HepG2 (cell line): ENCODE data around the gene STX1B. TPM values are rescaled to one million over a fixed set of nuclear protein-coding genes. Genes with fewer than 3 reads are reported as not detected.

Experiments
- AHR ChIP-seq: IDR thresholded peaks from 2 replicates; pipeline ENCODE4 v1.6.1; 2018; ENCODE audit warnings: missing genetic modification reagents, missing compliant biosample characterization
- ELF3 ChIP-seq: IDR thresholded peaks from 2 replicates; pipeline ENCODE4 v1.6.1; 2016; ENCODE audit warnings: missing genetic modification reagents, missing compliant biosample characterization
- GLI4 ChIP-seq: sonication (generic); formaldehyde crosslinking; IDR thresholded peaks from 2 replicates; pipeline ENCODE4 v1.5.1; 2020; ENCODE audit warnings: missing genetic modification reagents, mild to moderate bottlenecking, moderate library complexity, borderline replicate concordance
- GPN1 ChIP-seq: sonication (generic); formaldehyde crosslinking; IDR thresholded peaks from 2 replicates; pipeline ENCODE4 v1.5.1; 2020; ENCODE audit warnings: missing genetic modification reagents, borderline replicate concordance
- HES4 ChIP-seq: sonication (generic); formaldehyde crosslinking; IDR thresholded peaks from 2 replicates; pipeline ENCODE4 v1.9.0; 2021; ENCODE audit warnings: mild to moderate bottlenecking, missing genetic modification reagents, borderline replicate concordance
- HMGA1 ChIP-seq: sonication (generic); formaldehyde crosslinking; conservative IDR thresholded peaks from 2 replicates; pipeline ENCODE4 v1.4.0; 2020; ENCODE audit warnings: missing genetic modification reagents
- RBM39 ChIP-seq: fragments of 200-400 bp; formaldehyde crosslinking; IDR thresholded peaks from one replicate; pipeline ENCODE4 v1.6.1; 2018; ENCODE audit warnings: antibody characterized with exemption, mild to moderate bottlenecking, low read depth, low read length; ENCODE audit not compliant: poor library complexity, severe bottlenecking
- RFX1 ChIP-seq: fragments of 450-650 bp; IDR thresholded peaks from 2 replicates; pipeline ENCODE4 v1.6.1; 2017
- RXRB ChIP-seq: IDR thresholded peaks from 2 replicates; pipeline ENCODE4 v1.6.1; 2016; ENCODE audit warnings: borderline replicate concordance, missing genetic modification reagents, missing compliant biosample characterization
- SIN3B ChIP-seq: fragments of 150-350 bp; IDR thresholded peaks from 2 replicates; pipeline ENCODE4 v1.6.1; 2014; ENCODE audit warnings: low read length
- SNAPC2 ChIP-seq: sonication (generic); formaldehyde crosslinking; IDR thresholded peaks from 2 replicates; pipeline ENCODE4 v1.8.1; 2022; ENCODE audit warnings: mild to moderate bottlenecking, missing genetic modification reagents
- SP5 ChIP-seq: IDR thresholded peaks from 2 replicates; pipeline ENCODE4 v1.6.1; 2016; ENCODE audit warnings: low read depth, borderline replicate concordance
- SSRP1 ChIP-seq: IDR thresholded peaks from 2 replicates; pipeline ENCODE4 v1.6.1; 2016; ENCODE audit warnings: control low read depth
- TCF12 ChIP-seq, 2 experiments: fragments of 450-650 bp in 1 of 2; sonication (generic) in 1 of 2; formaldehyde crosslinking in 1 of 2; IDR thresholded peaks; 2 replicates each; pipeline versions ENCODE4 v1.6.1 to v1.8.0; 2017 to 2022; ENCODE audit warnings: antibody characterized with exemption in 1 of 2, mild to moderate bottlenecking in 1 of 2, missing genetic modification reagents in 1 of 2, moderate library complexity in 1 of 2
- ZC3H13 ChIP-seq: sonication (generic); formaldehyde crosslinking; IDR thresholded peaks from 2 replicates; pipeline ENCODE4 v1.8.1; 2023; ENCODE audit warnings: mild to moderate bottlenecking, missing genetic modification reagents, moderate library complexity
- ZFP82 ChIP-seq: sonication (generic); formaldehyde crosslinking; IDR thresholded peaks from 2 replicates; pipeline ENCODE4 v1.5.1; 2020; ENCODE audit warnings: mild to moderate bottlenecking, missing genetic modification reagents, borderline replicate concordance
- ZNF160 ChIP-seq: sonication (generic); formaldehyde crosslinking; IDR thresholded peaks from 2 replicates; pipeline ENCODE4 v1.8.0; 2022; ENCODE audit warnings: mild to moderate bottlenecking, inconsistent platforms, missing genetic modification reagents
- ZNF224 ChIP-seq: sonication (generic); formaldehyde crosslinking; IDR thresholded peaks from 2 replicates; pipeline ENCODE4 v1.5.0; 2020; ENCODE audit warnings: mild to moderate bottlenecking, missing genetic modification reagents
- ZNF225 ChIP-seq: sonication (generic); formaldehyde crosslinking; IDR thresholded peaks from 2 replicates; pipeline ENCODE4 v1.4.0; 2020; ENCODE audit warnings: mild to moderate bottlenecking, missing genetic modification reagents
- ZNF251 ChIP-seq: sonication (generic); formaldehyde crosslinking; IDR thresholded peaks from 2 replicates; pipeline ENCODE4 v1.9.0; 2021; ENCODE audit warnings: mild to moderate bottlenecking, missing genetic modification reagents
- ZNF260 ChIP-seq: sonication (generic); formaldehyde crosslinking; IDR thresholded peaks from 2 replicates; pipeline ENCODE4 v1.4.0; 2020; ENCODE audit warnings: missing genetic modification reagents, low read depth, mild to moderate bottlenecking, borderline replicate concordance
- ZNF296 ChIP-seq: sonication (generic); formaldehyde crosslinking; conservative IDR thresholded peaks from 2 replicates; pipeline ENCODE4 v1.5.0; 2020; ENCODE audit warnings: mild to moderate bottlenecking, missing genetic modification reagents
- ZNF432 ChIP-seq: sonication (generic); formaldehyde crosslinking; IDR thresholded peaks from 2 replicates; pipeline ENCODE4 v1.5.0; 2020; ENCODE audit warnings: missing genetic modification reagents, mild to moderate bottlenecking, borderline replicate concordance
- ZNF572 ChIP-seq: sonication (generic); formaldehyde crosslinking; IDR thresholded peaks from 2 replicates; pipeline ENCODE4 v1.5.1; 2020; ENCODE audit warnings: mild to moderate bottlenecking, missing genetic modification reagents
- ZNF772 ChIP-seq: sonication (generic); formaldehyde crosslinking; IDR thresholded peaks from 2 replicates; pipeline ENCODE4 v1.5.0; 2020; ENCODE audit warnings: mild to moderate bottlenecking, missing genetic modification reagents
- polyA plus RNA-seq, 8 experiments: library from polyadenylated mRNA; depleted of rRNA in 3 of 8; stranded (reverse) in 7 of 8; unstranded in 1 of 8; fragments of >200 nt; fragmentation: Illumina TruSeq in 4 of 8; extraction: Trizol in 4 of 8; gene quantifications; 2 replicates each; pipeline versions ENCODE4 v1.2.1 to v1.2.3, GENCODE V29; 2011 to 2016; ENCODE audit warnings: low read depth in 4 of 8, missing spikeins in 1 of 8, mixed read lengths in 1 of 8; ENCODE audit not compliant: insufficient read depth in 1 of 8
- total RNA-seq, 5 experiments: library from RNA; depleted of rRNA; stranded (reverse); fragments of >200 nt; fragmentation: Illumina TruSeq; extraction: Trizol; gene quantifications; 2 replicates each; pipeline ENCODE4 v1.2.3, GENCODE V29; 2016; ENCODE audit warnings: low read depth in 1 of 5
- TF ChIP-seq, protein P1 (sequence below): sonication (generic); formaldehyde crosslinking; IDR thresholded peaks from 2 replicates; pipeline ENCODE4 v1.5.0; 2020; ENCODE audit warnings: mild to moderate bottlenecking, missing genetic modification reagents
- TF ChIP-seq, protein P2 (sequence below): sonication (generic); formaldehyde crosslinking; IDR thresholded peaks from 2 replicates; pipeline ENCODE4 v1.5.0; 2020; ENCODE audit warnings: missing genetic modification reagents, mild to moderate bottlenecking, borderline replicate concordance

Gene STX1B
- total and polyA plus RNA-seq, 2 of the 13 experiments (the other 11 are each of a cell fraction or from before 2014, with no cell fraction given), result 2.1 to 3.0 TPM

DNA sequence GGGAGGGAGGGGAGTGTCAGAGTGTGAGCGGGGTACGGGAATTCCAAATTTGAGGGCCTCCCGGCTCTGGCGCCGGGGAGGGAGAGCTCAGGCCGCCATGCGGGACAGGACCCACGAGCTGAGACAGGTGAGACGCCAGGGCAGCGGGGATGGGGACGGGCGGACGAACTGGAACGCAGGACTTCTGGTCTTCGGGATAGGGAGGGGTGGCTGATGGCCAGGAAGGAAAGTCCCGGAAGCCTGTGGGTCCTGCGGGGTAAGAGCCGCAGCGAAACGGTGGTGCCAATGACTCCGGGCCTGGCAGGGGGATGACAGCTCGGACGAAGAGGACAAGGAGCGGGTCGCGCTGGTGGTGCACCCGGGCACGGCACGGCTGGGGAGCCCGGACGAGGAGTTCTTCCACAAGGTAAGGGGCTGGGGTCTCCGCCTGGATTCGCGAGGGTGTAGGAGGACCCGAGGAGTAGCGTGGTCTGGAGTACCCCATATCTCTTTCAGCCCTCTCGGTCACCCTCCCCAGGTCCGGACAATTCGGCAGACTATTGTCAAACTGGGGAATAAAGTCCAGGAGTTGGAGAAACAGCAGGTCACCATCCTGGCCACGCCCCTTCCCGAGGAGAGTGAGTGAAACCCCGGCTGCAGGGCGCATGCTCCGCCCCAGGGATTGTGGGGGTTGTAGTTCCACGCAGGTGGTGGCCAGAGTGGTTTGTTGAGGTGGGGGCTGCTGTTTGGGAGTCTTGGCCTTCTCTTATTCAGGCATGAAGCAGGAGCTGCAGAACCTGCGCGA lies 23.5 kb upstream of the STX1B start (continued):
- TF ChIP-seq HES4 (CRISPR knock-in tag) (0 out of 2 replicates have a peak, but pooled peaks have one; percentile 70), ZNF432 (CRISPR knock-in tag) (no peak), ELF3 (CRISPR knock-in tag) (0 out of 2 replicates have a peak, but pooled peaks have one; percentile 31), HMGA1 (CRISPR knock-in tag) (no peak), ZNF572 (CRISPR knock-in tag) (peak; percentile 82), ZC3H13 (CRISPR knock-in tag) (peak; percentile 37; the same call in 1 of the 2 replicates), RBM39 (peak; percentile 50), ZNF772 (CRISPR knock-in tag) (0 out of 2 replicates have a peak, but pooled peaks have one; percentile 18), GPN1 (CRISPR knock-in tag) (no peak), SNAPC2 (CRISPR knock-in tag) (no peak; the same call in 1 of the 2 replicates), ZNF296 (0 out of 2 replicates have a peak, but pooled peaks have one; percentile 54), ZNF225 (CRISPR knock-in tag) (no peak), ZFP82 (CRISPR knock-in tag) (0 out of 2 replicates have a peak, but pooled peaks have one; percentile 84), SP5 (CRISPR knock-in tag) (peak; percentile 58; the same call in 1 of the 2 replicates), ZNF251 (CRISPR knock-in tag) (no peak), GLI4 (CRISPR knock-in tag) (no peak), ZNF260 (CRISPR knock-in tag) (no peak), ZNF224 (peak; percentile 94), RXRB (CRISPR knock-in tag) (peak; percentile 37; the same call in 1 of the 2 replicates), SSRP1 (CRISPR knock-in tag) (no peak), TCF12 (IDR thresholded peaks at IDR 0.05) (no peak), TCF12 (CRISPR knock-in tag; IDR thresholded peaks at IDR 0.05) (no peak; the same call in 1 of the 2 replicates), RFX1 (no peak), AHR (CRISPR knock-in tag) (no peak; the same call in 1 of the 2 replicates), SIN3B (no peak), ZNF160 (CRISPR knock-in tag) (peak; percentile 39; the same call in 1 of the 2 replicates)
- TF ChIP-seq, protein P1, sequence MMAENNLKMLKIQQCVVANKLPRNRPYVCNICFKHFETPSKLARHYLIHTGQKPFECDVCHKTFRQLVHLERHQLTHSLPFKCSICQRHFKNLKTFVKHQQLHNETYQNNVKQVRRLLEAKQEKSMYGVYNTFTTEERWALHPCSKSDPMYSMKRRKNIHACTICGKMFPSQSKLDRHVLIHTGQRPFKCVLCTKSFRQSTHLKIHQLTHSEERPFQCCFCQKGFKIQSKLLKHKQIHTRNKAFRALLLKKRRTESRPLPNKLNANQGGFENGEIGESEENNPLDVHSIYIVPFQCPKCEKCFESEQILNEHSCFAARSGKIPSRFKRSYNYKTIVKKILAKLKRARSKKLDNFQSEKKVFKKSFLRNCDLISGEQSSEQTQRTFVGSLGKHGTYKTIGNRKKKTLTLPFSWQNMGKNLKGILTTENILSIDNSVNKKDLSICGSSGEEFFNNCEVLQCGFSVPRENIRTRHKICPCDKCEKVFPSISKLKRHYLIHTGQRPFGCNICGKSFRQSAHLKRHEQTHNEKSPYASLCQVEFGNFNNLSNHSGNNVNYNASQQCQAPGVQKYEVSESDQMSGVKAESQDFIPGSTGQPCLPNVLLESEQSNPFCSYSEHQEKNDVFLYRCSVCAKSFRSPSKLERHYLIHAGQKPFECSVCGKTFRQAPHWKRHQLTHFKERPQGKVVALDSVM (CRISPR knock-in tag), result 0 out of 2 replicates have a peak, but pooled peaks have one; percentile 5
- TF ChIP-seq, protein P2, sequence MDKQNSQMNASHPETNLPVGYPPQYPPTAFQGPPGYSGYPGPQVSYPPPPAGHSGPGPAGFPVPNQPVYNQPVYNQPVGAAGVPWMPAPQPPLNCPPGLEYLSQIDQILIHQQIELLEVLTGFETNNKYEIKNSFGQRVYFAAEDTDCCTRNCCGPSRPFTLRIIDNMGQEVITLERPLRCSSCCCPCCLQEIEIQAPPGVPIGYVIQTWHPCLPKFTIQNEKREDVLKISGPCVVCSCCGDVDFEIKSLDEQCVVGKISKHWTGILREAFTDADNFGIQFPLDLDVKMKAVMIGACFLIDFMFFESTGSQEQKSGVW, result no peak
